NT2/D1 (cell line): Measurements from ENCODE around the gene ZBBX.

Source experiments
- DNase-seq: peaks from one replicate; pipeline ENCODE4 v3.0.0-alpha.2; 2011; ENCODE audit warnings: low read depth, low spot score
- H3K27me3 ChIP-seq: 2 replicates; pipeline ENCODE4 v1.6.0; 2011; ENCODE audit warnings: mild to moderate bottlenecking; ENCODE audit not compliant: insufficient read length, insufficient read depth
- H3K36me3 ChIP-seq: 2 replicates; pipeline ENCODE4 v1.6.1; 2011; ENCODE audit warnings: mild to moderate bottlenecking, low read length, mixed read lengths; ENCODE audit not compliant: insufficient read depth, insufficient read length
- H3K4me1 ChIP-seq: 2 replicates; pipeline ENCODE4 v1.5.1; 2011; ENCODE audit not compliant: insufficient read depth, insufficient read length
- H3K4me3 ChIP-seq: 2 replicates; pipeline ENCODE4 v1.5.1; 2011; ENCODE audit warnings: low read depth; ENCODE audit not compliant: insufficient read length
- H3K9ac ChIP-seq: 2 replicates; pipeline ENCODE4 v1.6.0; 2011; ENCODE audit warnings: low read depth; ENCODE audit not compliant: insufficient read length
- H3K9me3 ChIP-seq: 2 replicates; pipeline ENCODE4 v1.5.1; 2011; ENCODE audit warnings: mild to moderate bottlenecking, low read length; ENCODE audit not compliant: insufficient read depth
- SUZ12 ChIP-seq: IDR thresholded peaks from 2 replicates; pipeline ENCODE4 v1.6.1; 2011; ENCODE audit not compliant: insufficient read length, insufficient read depth; ENCODE audit errors: extremely low read depth
- YY1 ChIP-seq: IDR thresholded peaks from 2 replicates; pipeline ENCODE4 v1.6.1; 2011; ENCODE audit not compliant: insufficient read length, insufficient read depth
- ZNF274 ChIP-seq: IDR thresholded peaks from 2 replicates; pipeline ENCODE4 v1.6.1; 2011; ENCODE audit warnings: mild to moderate bottlenecking, low read depth, low read length

Gene ZBBX

GRCh38 chr3:167394003-167394402 lies 13.9 kb upstream of the ZBBX start:
- H3K4me3 ChIP-seq: no peak overlapping the region
- DNase-seq: no peak
- H3K9ac ChIP-seq: no peak overlapping the region
- no peaks in the 10 kb centered on the region for H3K9me3 ChIP-seq
- TF ChIP-seq YY1: no peak
- no peak for TF ChIP-seq SUZ12
- TF ChIP-seq ZNF274: no peak
- H3K27me3 ChIP-seq: no peaks in the 10 kb centered on the region
- H3K36me3 ChIP-seq: no peaks in the 10 kb centered on the region
- no peaks in the 10 kb centered on the region for H3K4me1 ChIP-seq

- Histone ChIP-seq H3K27me3 (no peaks in the 10 kb centered on the region), H3K9me3 (no peaks in the 10 kb centered on the region), H3K36me3 (no peaks in the 10 kb centered on the region), H3K9ac (no peak overlapping the region), H3K4me3 (no peak overlapping the region), H3K4me1 (no peaks in the 10 kb centered on the region)
- TF ChIP-seq SUZ12 (no peak), ZNF274 (no peak), YY1 (no peak)
- DNase-seq: no peak
Observed at GRCh38 chr3:167382155-167382554, 2.1 kb upstream of the ZBBX start.

- Histone ChIP-seq H3K36me3 (no peaks in the 10 kb centered on the region), H3K27me3 (no peaks in the 10 kb centered on the region), H3K9ac (no peak overlapping the region), H3K9me3 (no peaks in the 10 kb centered on the region), H3K4me3 (no peak overlapping the region), H3K4me1 (no peaks in the 10 kb centered on the region)
- TF ChIP-seq YY1 (no peak), SUZ12 (no peak), ZNF274 (no peak)
- no peak for DNase-seq
Observed at GRCh38 chr3:167375478-167375877, 4.6 kb downstream of the ZBBX start.

- Histone ChIP-seq H3K27me3 (no peaks in the 10 kb centered on the region), H3K36me3 (no peaks in the 10 kb centered on the region), H3K4me1 (no peaks in the 10 kb centered on the region), H3K4me3 (no peak overlapping the region), H3K9ac (no peak overlapping the region), H3K9me3 (no peaks in the 10 kb centered on the region)
- peak; percentile 32 for DNase-seq
- no peak for TF ChIP-seq ZNF274
- no peak for TF ChIP-seq SUZ12
- no peak for TF ChIP-seq YY1
Observed at GRCh38 chr3:167372138-167372537, 8.0 kb downstream of the ZBBX start.

- Histone ChIP-seq H3K9me3 (no peaks in the 10 kb centered on the region), H3K4me3 (no peak overlapping the region), H3K4me1 (no peaks in the 10 kb centered on the region), H3K27me3 (no peaks in the 10 kb centered on the region), H3K9ac (no peak overlapping the region), H3K36me3 (no peaks in the 10 kb centered on the region)
- TF ChIP-seq YY1: no peak
- TF ChIP-seq SUZ12: no peak
- no peak for TF ChIP-seq ZNF274
- no peak for DNase-seq
Observed at GRCh38 chr3:167361948-167362347, 18.1 kb downstream of the ZBBX start.

- H3K9ac ChIP-seq: no peak overlapping the region
- no peaks in the 10 kb centered on the region for H3K9me3 ChIP-seq
- no peaks in the 10 kb centered on the region for H3K4me1 ChIP-seq
- no peaks in the 10 kb centered on the region for H3K36me3 ChIP-seq
- no peak for DNase-seq
- no peaks in the 10 kb centered on the region for H3K27me3 ChIP-seq
- TF ChIP-seq ZNF274: no peak
- TF ChIP-seq SUZ12: no peak
- no peak for TF ChIP-seq YY1
- no peak overlapping the region for H3K4me3 ChIP-seq
Observed at GRCh38 chr3:167361306-167361705, 18.8 kb downstream of the ZBBX start.

- no peaks in the 10 kb centered on the region for H3K27me3 ChIP-seq
- H3K4me3 ChIP-seq: no peak overlapping the region
- H3K9ac ChIP-seq: no peak overlapping the region
- H3K36me3 ChIP-seq: no peaks in the 10 kb centered on the region
- DNase-seq: no peak
- H3K9me3 ChIP-seq: no peaks in the 10 kb centered on the region
- H3K4me1 ChIP-seq: no peaks in the 10 kb centered on the region
- TF ChIP-seq YY1: no peak
- TF ChIP-seq SUZ12: no peak
- TF ChIP-seq ZNF274: no peak
Observed at GRCh38 chr3:167355446-167355845, 24.7 kb downstream of the ZBBX start.
